ENCODE data around the gene SLC45A2.

The SLC45A2 gene

GRCh38 chr5:33937017-33937706 is 47.3 kb downstream of the SLC45A2 start:
- no peak for DNase-seq
- Histone ChIP-seq H3K9me3 (ENCODE audit: insufficient read depth, low read length, severe bottlenecking) (no peaks in the 10 kb centered on the region), H3K4me2 (ENCODE audit: insufficient read depth, low read length) (no peak overlapping the region), H3K36me3 (ENCODE audit: insufficient read depth, low read length) (no peaks in the 10 kb centered on the region), H2AFZ (ENCODE audit: low read depth, low read length) (no peak overlapping the region), H3K27ac (ENCODE audit: low read length) (no peak overlapping the region), H3K4me1 (ENCODE audit: insufficient read depth, low read length) (no peaks in the 10 kb centered on the region), H4K20me1 (ENCODE audit: insufficient read depth, low read length) (no peaks in the 10 kb centered on the region), H3K9ac (ENCODE audit: low read depth, low read length) (no peak overlapping the region), H3K4me3 (ENCODE audit: low read depth in 1 of 2, low read length in 2 of 2) (no peak overlapping the region), H3K27me3 (ENCODE audit: insufficient read depth, low read length, poor library complexity) (no peaks in the 10 kb centered on the region), H3K79me2 (ENCODE audit: insufficient read depth, low read length) (no peaks in the 10 kb centered on the region)
- no peak for ATAC-seq (ENCODE audit: insufficient read depth, low read depth)
- TF ChIP-seq CTCF (IDR thresholded peaks at IDR 0.05; ENCODE audit: borderline replicate concordance, extremely low read depth, low read length, poor library complexity, severe bottlenecking) = no peak
- TF ChIP-seq EZH2 (IDR thresholded peaks at IDR 0.05; ENCODE audit: borderline replicate concordance, low read depth, low read length, severe bottlenecking) = no peak

GRCh38 chr5:33936381-33937016 is 48.0 kb downstream of the SLC45A2 start, which contains the start of gene RXFP3:
RXFP3 (plus strand) TSS chr5:33936386; CDS start chr5:33936741, 355 bp downstream.
- H3K27me3 ChIP-seq (ENCODE audit: insufficient read depth, low read length, poor library complexity) = no peaks in the 10 kb centered on the region
- TF ChIP-seq CTCF (IDR thresholded peaks at IDR 0.05; ENCODE audit: borderline replicate concordance, extremely low read depth, low read length, poor library complexity, severe bottlenecking) = no peak
- TF ChIP-seq EZH2 (IDR thresholded peaks at IDR 0.05; ENCODE audit: borderline replicate concordance, low read depth, low read length, severe bottlenecking) = no peak
- H3K27ac ChIP-seq (ENCODE audit: low read length) = no peak within 1 kb of the TSS
- no peak within 1 kb of the TSS for H3K4me2 ChIP-seq (ENCODE audit: insufficient read depth, low read length)
- DNase-seq = no peak
- H3K9ac ChIP-seq (ENCODE audit: low read depth, low read length) = no peak within 1 kb of the TSS
- no peak within 1 kb of the TSS for H3K4me3 ChIP-seq (ENCODE audit: low read depth in 1 of 2, low read length in 2 of 2)
- ATAC-seq (ENCODE audit: insufficient read depth, low read depth) = no peak
- no peaks in the 10 kb centered on the region for H4K20me1 ChIP-seq (ENCODE audit: insufficient read depth, low read length)
- H3K79me2 ChIP-seq (ENCODE audit: insufficient read depth, low read length) = no peaks in the 10 kb centered on the region
- no peaks in the 10 kb centered on the region for H3K9me3 ChIP-seq (ENCODE audit: insufficient read depth, low read length, severe bottlenecking)
- H3K36me3 ChIP-seq (ENCODE audit: insufficient read depth, low read length) = no peaks in the 10 kb centered on the region
- no peak within 1 kb of the TSS for H2AFZ ChIP-seq (ENCODE audit: low read depth, low read length)
- no peaks in the 10 kb centered on the region for H3K4me1 ChIP-seq (ENCODE audit: insufficient read depth, low read length)

- H3K9me3 ChIP-seq (ENCODE audit: insufficient read depth, low read length, severe bottlenecking) = no peaks in the 10 kb centered on the region
These were observed 48.5 kb downstream of the SLC45A2 start for GRCh38 chr5:33936004-33936380.

More at GRCh38 chr5:33936004-33936380, 48.5 kb downstream of the SLC45A2 start:
- Histone ChIP-seq H3K4me1 (ENCODE audit: insufficient read depth, low read length) (no peaks in the 10 kb centered on the region), H3K27ac (ENCODE audit: low read length) (no peak overlapping the region), H4K20me1 (ENCODE audit: insufficient read depth, low read length) (no peaks in the 10 kb centered on the region), H3K36me3 (ENCODE audit: insufficient read depth, low read length) (no peaks in the 10 kb centered on the region), H3K4me2 (ENCODE audit: insufficient read depth, low read length) (no peak overlapping the region), H3K27me3 (ENCODE audit: insufficient read depth, low read length, poor library complexity) (no peaks in the 10 kb centered on the region), H3K79me2 (ENCODE audit: insufficient read depth, low read length) (no peaks in the 10 kb centered on the region), H2AFZ (ENCODE audit: low read depth, low read length) (no peak overlapping the region), H3K4me3 (ENCODE audit: low read depth in 1 of 2, low read length in 2 of 2) (no peak overlapping the region), H3K9ac (ENCODE audit: low read depth, low read length) (no peak overlapping the region)
- no peak for ATAC-seq (ENCODE audit: insufficient read depth, low read depth)
- TF ChIP-seq CTCF (IDR thresholded peaks at IDR 0.05; ENCODE audit: borderline replicate concordance, extremely low read depth, low read length, poor library complexity, severe bottlenecking) = no peak
- TF ChIP-seq EZH2 (IDR thresholded peaks at IDR 0.05; ENCODE audit: borderline replicate concordance, low read depth, low read length, severe bottlenecking) = no peak
- DNase-seq = no peak

Data from DND-41 (cell line).